Measurements from ENCODE around the gene ATF7IP2. TPM values are rescaled to one million over a fixed set of nuclear protein-coding genes. Genes with fewer than 3 reads are reported as not detected.

ATF7IP2 gene
- 1.3 and 2.4 TPM in 2 replicates for total RNA-seq

GRCh38 chr16:10385725-10386516 lies at the start of gene ATF7IP2:
Gene ATF7IP2, plus strand, starts transcription at chr16:10386061. Its CDS starts 44,560 bp downstream, at chr16:10430621.

Other genes starting within 250 kb of the ATF7IP2 start
- gene GRIN2A, start 203.6 kb upstream of the ATF7IP2 start, total RNA-seq, result under 0.01 TPM in 1 of 2 replicates, not detected in the other
- 20.5 and 23.4 TPM in 2 replicates for gene EMP2, start 194.5 kb downstream of the ATF7IP2 start, total RNA-seq

Data from bronchus fibroblast of lung (primary cell).